ENCODE measurements around the gene IL18. TPM values are rescaled to one million over a fixed set of nuclear protein-coding genes. Genes with fewer than 3 reads are reported as not detected.
A peak's percentile ranks its signal among the peaks of the same experiment; 100 is the strongest.

Gene IL18
- total RNA-seq, 2 experiments from 2014 or later, result 0.26 to 0.40 TPM

GRCh38 chr11:112143597-112143996 lies 20.3 kb downstream of the IL18 start:
- Mint-ChIP-seq H3K9me3 (ENCODE audit: insufficient read depth) (no peaks in the 10 kb centered on the region), H3K4me3 (no peak overlapping the region), H3K27ac (no peak overlapping the region), H3K27me3 (ENCODE audit: low read depth) (no peaks in the 10 kb centered on the region), H3K4me1 (ENCODE audit: low read depth) (no peaks in the 10 kb centered on the region), H3K36me3 (ENCODE audit: low read depth) (no peaks in the 10 kb centered on the region)
- ATAC-seq, result no peak
- POLR2A ChIA-PET, result no interaction called here
- DNase-seq, result no peak
- CTCF ChIA-PET, result no interaction called here

DNA sequence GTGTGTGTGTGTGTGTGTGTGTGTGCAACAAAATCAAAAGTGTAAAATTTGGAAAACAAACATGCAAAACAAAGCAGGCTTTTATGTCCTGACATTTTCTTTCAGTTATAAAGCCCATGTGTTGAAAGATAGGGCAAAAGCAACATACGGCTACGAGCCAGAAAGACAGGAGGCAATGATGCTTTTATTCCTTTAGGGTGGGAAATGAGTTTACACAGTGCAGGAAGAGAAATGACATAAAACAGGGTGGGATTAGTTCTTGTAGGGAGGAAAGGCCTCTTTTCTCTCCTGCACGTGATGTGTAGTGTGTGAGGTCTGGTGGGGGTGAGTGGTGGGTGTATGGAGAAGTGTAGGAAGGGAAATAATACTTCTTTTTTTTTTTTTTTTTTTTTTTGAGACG lies 29.4 kb downstream of the IL18 start:
- CTCF ChIA-PET, result no interaction called here
- Mint-ChIP-seq H3K4me1 (ENCODE audit: low read depth) (peaks cover 9% of the 10 kb centered on the region), H3K9me3 (ENCODE audit: insufficient read depth) (no peaks in the 10 kb centered on the region), H3K36me3 (ENCODE audit: low read depth) (no peaks in the 10 kb centered on the region), H3K27ac (no peak overlapping the region), H3K27me3 (ENCODE audit: low read depth) (no peaks in the 10 kb centered on the region), H3K4me3 (no peak overlapping the region)
- ATAC-seq, result no peak
- POLR2A ChIA-PET, result no interaction called here
- no peak for DNase-seq

DNA sequence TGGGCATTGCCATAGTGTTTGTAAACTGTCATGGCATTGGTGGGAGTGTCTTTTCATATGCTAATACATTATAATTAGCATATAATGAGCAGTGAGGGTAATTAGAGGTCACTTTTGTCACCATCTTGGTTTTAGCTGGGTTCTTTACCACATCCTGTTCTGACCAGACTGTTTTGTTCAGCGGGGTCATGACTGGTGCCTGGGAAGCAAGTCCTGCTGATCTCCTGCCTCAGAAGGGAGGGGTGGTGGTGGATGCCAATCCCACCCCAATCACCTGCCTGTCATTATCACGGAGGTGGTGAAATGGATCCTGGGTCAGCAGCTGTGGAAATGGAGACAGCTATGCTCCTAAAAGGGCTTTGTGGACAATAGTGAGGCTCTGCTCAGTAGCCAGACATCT lies 31.2 kb downstream of the IL18 start:
- no peak overlapping the region for H3K4me3 Mint-ChIP-seq
- no peak overlapping the region for H3K27ac Mint-ChIP-seq
- DNase-seq (no peak), ATAC-seq (no peak)
- H3K4me1 Mint-ChIP-seq (ENCODE audit: low read depth), result peaks cover 9% of the 10 kb centered on the region
- H3K36me3 Mint-ChIP-seq (ENCODE audit: low read depth), result no peaks in the 10 kb centered on the region
- H3K27me3 Mint-ChIP-seq (ENCODE audit: low read depth), result no peaks in the 10 kb centered on the region
- H3K9me3 Mint-ChIP-seq (ENCODE audit: insufficient read depth), result no peaks in the 10 kb centered on the region
- CTCF ChIA-PET, result interaction anchor here (0.6 kb wide), 1 partner anchor 422 kb away, joined by 3 read pairs; no protein-coding TSS in a partner anchor
- POLR2A ChIA-PET, result no interaction called here

DNA sequence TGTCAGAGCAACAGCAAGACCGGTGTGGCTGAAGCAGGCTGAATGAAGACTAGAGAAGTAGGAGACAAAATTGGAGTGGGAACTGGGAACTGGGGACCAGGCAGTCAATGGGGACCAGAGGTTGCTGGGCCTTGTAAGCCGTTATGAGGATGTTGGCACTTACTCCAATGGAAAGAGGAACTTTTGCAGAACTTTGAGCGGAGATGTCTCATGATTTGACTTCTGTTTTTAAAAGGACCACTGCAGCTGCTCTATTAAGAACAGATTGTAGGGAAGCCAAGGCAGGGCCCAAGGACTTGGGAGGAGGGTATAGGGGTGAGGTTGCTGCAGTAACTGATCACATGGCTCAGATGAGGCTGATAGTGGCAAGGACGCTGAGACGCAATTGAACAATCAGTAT lies 34.2 kb downstream of the IL18 start:
- Mint-ChIP-seq H3K36me3 (ENCODE audit: low read depth) (no peaks in the 10 kb centered on the region), H3K4me1 (ENCODE audit: low read depth) (peaks cover 9% of the 10 kb centered on the region), H3K27ac (no peak overlapping the region), H3K9me3 (ENCODE audit: insufficient read depth) (no peaks in the 10 kb centered on the region), H3K4me3 (no peak overlapping the region), H3K27me3 (ENCODE audit: low read depth) (no peaks in the 10 kb centered on the region)
- DNase-seq, result no peak
- no peak for ATAC-seq
- POLR2A ChIA-PET, result no interaction called here
- CTCF ChIA-PET, result interaction anchor here (1.3 to 2.1 kb wide), 3 partner anchors 16 to 151 kb away, joined by 3 to 7 read pairs (median 5); no protein-coding TSS in a partner anchor

DNA sequence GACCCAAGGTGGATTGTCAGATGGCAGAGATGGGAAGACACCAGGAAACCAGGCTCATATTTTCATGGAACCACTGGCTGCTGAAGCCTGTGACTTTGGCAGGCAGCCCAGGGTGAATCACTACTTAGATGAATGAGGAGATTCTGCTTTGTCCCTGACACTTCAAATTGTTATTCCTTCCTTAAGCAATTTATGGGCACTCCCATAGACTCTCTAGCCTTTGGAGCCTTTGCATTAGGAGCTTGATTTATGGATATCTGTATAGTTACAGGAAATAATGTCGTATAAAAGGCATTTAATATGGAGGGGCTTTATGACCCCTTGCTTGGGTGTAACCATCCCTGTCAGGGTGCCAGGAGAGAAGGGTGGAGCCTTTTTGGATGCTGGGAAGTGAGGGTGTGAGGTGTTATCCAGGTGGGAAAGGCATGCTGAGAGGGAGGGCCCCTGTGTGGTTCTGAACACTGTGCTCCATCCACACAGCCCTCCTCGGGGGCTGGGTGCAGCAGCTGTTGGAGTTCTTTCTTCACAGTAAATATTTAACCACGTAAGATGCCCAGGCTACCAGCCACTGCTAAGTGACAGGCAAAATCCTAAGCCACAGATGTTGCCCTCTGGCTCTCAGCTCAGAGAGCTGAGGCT lies 35.3 kb downstream of the IL18 start:
- ATAC-seq (no peak), DNase-seq (no peak)
- Mint-ChIP-seq H3K36me3 (ENCODE audit: low read depth) (no peaks in the 10 kb centered on the region), H3K9me3 (ENCODE audit: insufficient read depth) (no peaks in the 10 kb centered on the region), H3K27me3 (ENCODE audit: low read depth) (no peaks in the 10 kb centered on the region), H3K27ac (no peak overlapping the region), H3K4me1 (ENCODE audit: low read depth) (peaks cover 9% of the 10 kb centered on the region), H3K4me3 (no peak overlapping the region)
- ChIA-PET POLR2A (no interaction called here), CTCF (interaction anchor here (2.1 kb wide), 1 partner anchor 15 kb away, joined by 7 read pairs; no protein-coding TSS in a partner anchor)

DNA sequence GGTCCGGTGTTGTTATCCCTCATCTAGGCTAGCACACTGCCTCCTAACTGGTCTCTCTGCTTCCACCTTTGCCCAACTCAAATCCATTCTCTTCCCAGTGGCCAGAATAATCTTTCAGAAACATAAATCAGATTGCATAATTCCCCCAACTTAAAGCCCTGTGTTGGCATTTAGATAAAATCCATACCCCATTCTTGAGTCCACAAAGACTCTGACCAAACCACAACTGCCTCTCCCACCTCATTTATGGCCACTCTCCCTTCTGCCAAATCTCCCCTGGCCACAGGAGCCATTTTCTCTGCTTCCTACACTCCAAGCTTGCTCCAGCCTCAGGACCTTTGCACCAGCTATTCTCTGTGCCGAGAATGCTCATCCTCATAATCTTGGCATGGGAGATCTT lies 36.8 kb downstream of the IL18 start:
- no peak overlapping the region for H3K4me3 Mint-ChIP-seq
- ChIA-PET CTCF (interaction anchor here (1.5 kb wide), 1 partner anchor 13 kb away, joined by 4 read pairs; no protein-coding TSS in a partner anchor), POLR2A (no interaction called here)
- H3K27ac Mint-ChIP-seq, result no peak overlapping the region
- H3K4me1 Mint-ChIP-seq (ENCODE audit: low read depth), result peaks cover 4% of the 10 kb centered on the region
- no peak for DNase-seq
- no peak for ATAC-seq
- no peaks in the 10 kb centered on the region for H3K27me3 Mint-ChIP-seq (ENCODE audit: low read depth)
- H3K9me3 Mint-ChIP-seq (ENCODE audit: insufficient read depth), result no peaks in the 10 kb centered on the region
- no peaks in the 10 kb centered on the region for H3K36me3 Mint-ChIP-seq (ENCODE audit: low read depth)

DNA sequence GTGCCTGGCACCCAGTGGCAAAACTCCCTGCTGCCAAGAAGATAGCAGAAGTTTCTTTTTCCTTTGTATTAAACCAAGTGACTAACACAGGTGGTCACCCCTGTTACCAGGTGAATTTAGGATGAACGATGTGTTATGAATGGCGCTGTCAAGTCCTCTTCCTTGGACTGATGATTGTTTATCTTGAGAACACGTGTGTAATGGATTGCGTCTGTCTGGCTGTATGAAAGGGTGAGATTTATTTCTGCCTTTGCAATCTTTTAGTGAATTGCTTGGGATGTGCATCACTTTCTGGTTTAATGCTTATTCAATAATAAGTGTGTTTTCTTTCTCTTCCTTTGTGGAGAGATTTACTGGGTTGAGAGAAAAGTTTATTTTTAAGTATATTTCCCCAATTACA lies 40.8 kb downstream of the IL18 start:
- CTCF ChIA-PET, result interaction anchor here (2.4 kb wide), 1 partner anchor 10 kb away, joined by 17 read pairs; no protein-coding TSS in a partner anchor
- DNase-seq, result no peak
- no peak for ATAC-seq
- H3K27me3 Mint-ChIP-seq (ENCODE audit: low read depth), result no peaks in the 10 kb centered on the region
- H3K4me1 Mint-ChIP-seq (ENCODE audit: low read depth), result peaks cover 10% of the 10 kb centered on the region
- no peaks in the 10 kb centered on the region for H3K9me3 Mint-ChIP-seq (ENCODE audit: insufficient read depth)
- peaks cover 2% of the 10 kb centered on the region for H3K36me3 Mint-ChIP-seq (ENCODE audit: low read depth)
- POLR2A ChIA-PET, result no interaction called here
- no peak overlapping the region for H3K27ac Mint-ChIP-seq
- no peak overlapping the region for H3K4me3 Mint-ChIP-seq

- Mint-ChIP-seq H3K4me1 (ENCODE audit: low read depth) (peaks cover 14% of the 10 kb centered on the region), H3K27ac (no peak overlapping the region), H3K9me3 (ENCODE audit: insufficient read depth) (no peaks in the 10 kb centered on the region), H3K36me3 (ENCODE audit: low read depth) (peaks cover 2% of the 10 kb centered on the region), H3K4me3 (no peak overlapping the region), H3K27me3 (ENCODE audit: low read depth) (no peaks in the 10 kb centered on the region)
- ATAC-seq (no peak), DNase-seq (no peak)
- CTCF ChIA-PET, result interaction anchor here (0.9 to 2.4 kb wide), 2 partner anchors 9 to 29 kb away, joined by 3 to 17 read pairs; no protein-coding TSS in a partner anchor
- POLR2A ChIA-PET, result no interaction called here
Observed at GRCh38 chr11:112121981-112122615, 41.8 kb downstream of the IL18 start.

GRCh38 chr11:112118176-112118575 lies 45.7 kb downstream of the IL18 start:
- peak; percentile 39 for ATAC-seq
- DNase-seq, result peak; percentile 29
- Mint-ChIP-seq H3K27me3 (ENCODE audit: low read depth) (no peaks in the 10 kb centered on the region), H3K27ac (no peak overlapping the region), H3K4me3 (no peak overlapping the region), H3K36me3 (ENCODE audit: low read depth) (peaks cover 2% of the 10 kb centered on the region), H3K9me3 (ENCODE audit: insufficient read depth) (no peaks in the 10 kb centered on the region), H3K4me1 (ENCODE audit: low read depth) (peaks cover 37% of the 10 kb centered on the region)
- ChIA-PET POLR2A (no interaction called here), CTCF (interaction anchor here (0.6 kb wide), 1 partner anchor 57 kb away, joined by 3 read pairs; the partner anchor contains the start of gene BCO2)

- CTCF ChIA-PET, result interaction anchor here (1.2 to 7.3 kb wide), 4 partner anchors 9 to 165 kb away, joined by 3 to 52 read pairs (median 24); partner anchors contain the start of gene BCO2
- peaks cover 2% of the 10 kb centered on the region for H3K36me3 Mint-ChIP-seq (ENCODE audit: low read depth)
- POLR2A ChIA-PET, result interaction anchor here (1.5 kb wide), 1 partner anchor 12 kb away, joined by 3 read pairs; no protein-coding TSS in a partner anchor
- no peak for ATAC-seq
- H3K9me3 Mint-ChIP-seq (ENCODE audit: insufficient read depth), result no peaks in the 10 kb centered on the region
- no peak for DNase-seq
- peaks cover 35% of the 10 kb centered on the region for H3K4me1 Mint-ChIP-seq (ENCODE audit: low read depth)
- no peaks in the 10 kb centered on the region for H3K27me3 Mint-ChIP-seq (ENCODE audit: low read depth)
- no peak overlapping the region for H3K27ac Mint-ChIP-seq
- no peak overlapping the region for H3K4me3 Mint-ChIP-seq
Observed at GRCh38 chr11:112115386-112115785, 48.5 kb downstream of the IL18 start.

GRCh38 chr11:112114460-112114859 lies 49.4 kb downstream of the IL18 start:
- no peaks in the 10 kb centered on the region for H3K9me3 Mint-ChIP-seq (ENCODE audit: insufficient read depth)
- H3K4me3 Mint-ChIP-seq, result no peak overlapping the region
- peaks cover 2% of the 10 kb centered on the region for H3K36me3 Mint-ChIP-seq (ENCODE audit: low read depth)
- DNase-seq (no peak), ATAC-seq (no peak)
- peaks cover 32% of the 10 kb centered on the region for H3K4me1 Mint-ChIP-seq (ENCODE audit: low read depth)
- no peaks in the 10 kb centered on the region for H3K27me3 Mint-ChIP-seq (ENCODE audit: low read depth)
- POLR2A ChIA-PET, result no interaction called here
- H3K27ac Mint-ChIP-seq, result no peak overlapping the region
- CTCF ChIA-PET, result interaction anchor here (0.9 to 7.3 kb wide), 17 partner anchors 8 to 473 kb away, joined by 3 to 52 read pairs (median 4); partner anchors contain the start of genes BCO2 and IL18

All from activated CD8-positive, alpha-beta T cell treated with anti-CD3 and anti-CD28 coated beads, Interleukin-2, amount 10 ng/mL, durations not matched to agents 7 days and 5 days (primary cell).